Effector memory CD4-positive, alpha-beta T cell (primary cell): Measurements from ENCODE around the gene HDLBP.

Experiments used
- DNase-seq, 3 donors: peaks; one replicate each; pipeline ENCODE4 v3.0.0-alpha.2; 2020
- H3K27ac ChIP-seq: 2 replicates; pipeline ENCODE4 v1.7.0; 2013; ENCODE audit warnings: mild to moderate bottlenecking, low read length, moderate library complexity; ENCODE audit not compliant: insufficient read depth, poor library complexity, severe bottlenecking
- H3K27me3 ChIP-seq: replicated peaks from 2 replicates; pipeline ENCODE4 v1.7.0; 2013; ENCODE audit warnings: mild to moderate bottlenecking, low read length; ENCODE audit not compliant: insufficient read depth, control insufficient read depth, poor library complexity, severe bottlenecking
- H3K36me3 ChIP-seq: 2 replicates; pipeline ENCODE4 v1.7.0; 2013; ENCODE audit warnings: mild to moderate bottlenecking, low read length, moderate library complexity; ENCODE audit not compliant: control insufficient read depth, insufficient read depth
- H3K4me1 ChIP-seq: 2 replicates; pipeline ENCODE4 v1.7.0; 2013; ENCODE audit warnings: low read length, mild to moderate bottlenecking; ENCODE audit not compliant: control insufficient read depth, insufficient read depth, poor library complexity, severe bottlenecking
- H3K4me3 ChIP-seq: 2 replicates; pipeline ENCODE4 v1.7.0; 2013; ENCODE audit warnings: low read length, low read depth, mild to moderate bottlenecking; ENCODE audit not compliant: insufficient read depth, poor library complexity, severe bottlenecking
- H3K9me3 ChIP-seq: 2 replicates; pipeline ENCODE4 v1.7.0; 2013; ENCODE audit warnings: mild to moderate bottlenecking, low read length, moderate library complexity; ENCODE audit not compliant: control insufficient read depth
- total RNA-seq, 3 donors: gene quantifications; one replicate each; lab custom pipeline; 2026; lab: John Stamatoyannopoulos, UW

HDLBP gene, protein sequence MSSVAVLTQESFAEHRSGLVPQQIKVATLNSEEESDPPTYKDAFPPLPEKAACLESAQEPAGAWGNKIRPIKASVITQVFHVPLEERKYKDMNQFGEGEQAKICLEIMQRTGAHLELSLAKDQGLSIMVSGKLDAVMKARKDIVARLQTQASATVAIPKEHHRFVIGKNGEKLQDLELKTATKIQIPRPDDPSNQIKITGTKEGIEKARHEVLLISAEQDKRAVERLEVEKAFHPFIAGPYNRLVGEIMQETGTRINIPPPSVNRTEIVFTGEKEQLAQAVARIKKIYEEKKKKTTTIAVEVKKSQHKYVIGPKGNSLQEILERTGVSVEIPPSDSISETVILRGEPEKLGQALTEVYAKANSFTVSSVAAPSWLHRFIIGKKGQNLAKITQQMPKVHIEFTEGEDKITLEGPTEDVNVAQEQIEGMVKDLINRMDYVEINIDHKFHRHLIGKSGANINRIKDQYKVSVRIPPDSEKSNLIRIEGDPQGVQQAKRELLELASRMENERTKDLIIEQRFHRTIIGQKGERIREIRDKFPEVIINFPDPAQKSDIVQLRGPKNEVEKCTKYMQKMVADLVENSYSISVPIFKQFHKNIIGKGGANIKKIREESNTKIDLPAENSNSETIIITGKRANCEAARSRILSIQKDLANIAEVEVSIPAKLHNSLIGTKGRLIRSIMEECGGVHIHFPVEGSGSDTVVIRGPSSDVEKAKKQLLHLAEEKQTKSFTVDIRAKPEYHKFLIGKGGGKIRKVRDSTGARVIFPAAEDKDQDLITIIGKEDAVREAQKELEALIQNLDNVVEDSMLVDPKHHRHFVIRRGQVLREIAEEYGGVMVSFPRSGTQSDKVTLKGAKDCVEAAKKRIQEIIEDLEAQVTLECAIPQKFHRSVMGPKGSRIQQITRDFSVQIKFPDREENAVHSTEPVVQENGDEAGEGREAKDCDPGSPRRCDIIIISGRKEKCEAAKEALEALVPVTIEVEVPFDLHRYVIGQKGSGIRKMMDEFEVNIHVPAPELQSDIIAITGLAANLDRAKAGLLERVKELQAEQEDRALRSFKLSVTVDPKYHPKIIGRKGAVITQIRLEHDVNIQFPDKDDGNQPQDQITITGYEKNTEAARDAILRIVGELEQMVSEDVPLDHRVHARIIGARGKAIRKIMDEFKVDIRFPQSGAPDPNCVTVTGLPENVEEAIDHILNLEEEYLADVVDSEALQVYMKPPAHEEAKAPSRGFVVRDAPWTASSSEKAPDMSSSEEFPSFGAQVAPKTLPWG (N-terminal part only)
- 151 to 197 (median 160) reads per million in 3 donors for total RNA-seq

DNA sequence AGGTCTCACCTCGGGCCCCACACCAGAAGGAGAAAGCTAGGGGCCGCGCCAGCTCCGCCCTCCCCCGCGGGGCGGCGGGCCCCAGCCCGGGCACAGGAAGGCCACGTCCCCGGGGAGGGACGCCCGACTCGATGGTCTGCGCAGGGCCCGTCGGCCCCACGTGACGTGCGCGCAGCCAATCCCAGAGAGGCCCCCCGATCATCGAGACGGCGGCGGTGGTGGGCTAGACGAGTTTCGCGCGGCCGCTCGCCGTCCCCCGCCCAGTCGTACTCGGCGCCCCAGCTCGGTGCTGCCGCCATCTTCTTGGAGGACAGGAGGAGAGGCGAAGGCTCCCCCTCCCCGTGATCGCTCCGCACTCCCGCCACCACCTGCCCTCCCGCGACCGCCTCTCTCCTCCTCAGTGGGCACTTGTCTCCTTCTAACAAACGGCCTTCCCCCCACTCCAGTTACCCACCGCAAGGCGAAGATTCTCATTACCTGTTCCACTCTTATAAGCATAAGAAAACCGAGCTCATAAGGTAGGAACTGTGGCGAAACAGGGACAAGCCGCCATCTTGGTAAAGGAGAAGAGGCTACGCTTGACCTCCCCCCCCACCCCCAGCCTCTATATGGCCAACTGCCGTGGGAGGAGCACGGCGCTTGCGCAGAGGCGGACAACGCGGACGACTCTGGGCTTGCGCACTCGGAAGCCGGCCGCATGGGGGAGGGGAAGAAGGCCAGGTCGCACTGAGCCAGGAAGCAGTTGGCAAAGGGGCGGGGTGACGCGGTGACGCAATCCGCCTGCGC lies at the start of gene HDLBP:
Gene HDLBP (minus strand): TSS at position 580 of the 786 bp plus-strand sequence. CDS start 48,803 bp downstream, outside the sequence.
- Histone ChIP-seq H3K4me1 (peaks cover 18% of the 10 kb centered on the region), H3K27ac (peak within 1 kb of the TSS; percentile 95), H3K36me3 (no peaks in the 10 kb centered on the region), H3K27me3 (no peaks in the 10 kb centered on the region), H3K9me3 (no peaks in the 10 kb centered on the region), H3K4me3 (peak within 1 kb of the TSS; percentile 97)
- peak; percentile 100 for DNase-seq

DNA sequence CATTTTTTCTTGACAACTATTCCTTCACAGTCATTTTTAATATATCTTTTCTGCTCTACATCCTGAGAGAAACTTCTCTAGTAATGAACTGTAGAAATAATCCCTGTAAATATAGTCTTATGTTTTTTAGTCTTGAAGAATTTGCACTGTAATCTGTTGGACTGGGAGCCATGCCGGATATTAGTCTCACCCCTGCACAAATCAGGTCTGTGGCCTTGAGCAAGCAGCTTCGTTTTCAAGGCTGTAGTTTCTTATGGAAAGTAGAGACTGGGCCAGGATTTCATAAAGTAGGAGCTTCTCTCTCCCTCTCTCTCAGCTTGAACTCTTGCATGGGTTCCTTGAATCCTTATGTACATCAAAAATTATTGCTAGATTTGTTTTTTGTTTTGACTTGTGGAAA lies 49.3 kb upstream of the HDLBP start:
- Histone ChIP-seq H3K4me3 (no peak overlapping the region), H3K36me3 (no peaks in the 10 kb centered on the region), H3K4me1 (no peaks in the 10 kb centered on the region), H3K27ac (no peak overlapping the region), H3K9me3 (no peaks in the 10 kb centered on the region), H3K27me3 (no peaks in the 10 kb centered on the region)
- no peak for DNase-seq

- no peak for DNase-seq
- H3K27me3 ChIP-seq = no peaks in the 10 kb centered on the region
- H3K4me1 ChIP-seq = no peaks in the 10 kb centered on the region
- H3K27ac ChIP-seq = no peak overlapping the region
- H3K36me3 ChIP-seq = no peaks in the 10 kb centered on the region
- H3K9me3 ChIP-seq = no peaks in the 10 kb centered on the region
- H3K4me3 ChIP-seq = no peak overlapping the region
Measured at GRCh38 chr2:241363426-241363825, 48.0 kb upstream of the HDLBP start.

GRCh38 chr2:241359481-241360045 lies 44.1 kb upstream of the HDLBP start:
- no peaks in the 10 kb centered on the region for H3K27me3 ChIP-seq

DNA sequence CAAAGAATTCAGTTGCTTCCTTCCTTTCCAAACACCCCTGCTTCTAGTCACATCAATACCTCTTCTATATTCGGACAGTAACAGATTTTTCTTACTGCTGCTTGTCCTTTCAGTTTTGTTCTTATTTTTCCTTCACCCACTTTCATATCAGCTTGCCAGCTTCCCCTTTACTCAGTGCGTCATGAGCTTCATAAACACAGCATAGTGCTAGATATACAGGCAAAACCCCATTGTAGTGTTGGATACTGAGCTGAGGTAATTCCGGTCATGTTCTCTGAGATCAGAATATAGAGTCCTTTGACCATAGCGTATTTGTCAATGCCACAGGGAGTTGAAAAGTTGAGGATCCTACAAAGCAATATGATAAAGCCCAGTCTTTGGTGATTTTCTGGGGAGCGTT lies 43.0 kb upstream of the HDLBP start:
- no peak for DNase-seq
- H3K27me3 ChIP-seq = no peaks in the 10 kb centered on the region
- no peak overlapping the region for H3K27ac ChIP-seq
- H3K36me3 ChIP-seq = no peaks in the 10 kb centered on the region
- H3K9me3 ChIP-seq = no peaks in the 10 kb centered on the region
- no peak overlapping the region for H3K4me3 ChIP-seq
- peaks cover 13% of the 10 kb centered on the region for H3K4me1 ChIP-seq

More at GRCh38 chr2:241359481-241360045, 44.1 kb upstream of the HDLBP start:
- Histone ChIP-seq H3K4me1 (peaks cover 13% of the 10 kb centered on the region), H3K36me3 (no peaks in the 10 kb centered on the region), H3K9me3 (no peaks in the 10 kb centered on the region), H3K27ac (no peak overlapping the region), H3K4me3 (no peak overlapping the region)
- no peak for DNase-seq

DNA sequence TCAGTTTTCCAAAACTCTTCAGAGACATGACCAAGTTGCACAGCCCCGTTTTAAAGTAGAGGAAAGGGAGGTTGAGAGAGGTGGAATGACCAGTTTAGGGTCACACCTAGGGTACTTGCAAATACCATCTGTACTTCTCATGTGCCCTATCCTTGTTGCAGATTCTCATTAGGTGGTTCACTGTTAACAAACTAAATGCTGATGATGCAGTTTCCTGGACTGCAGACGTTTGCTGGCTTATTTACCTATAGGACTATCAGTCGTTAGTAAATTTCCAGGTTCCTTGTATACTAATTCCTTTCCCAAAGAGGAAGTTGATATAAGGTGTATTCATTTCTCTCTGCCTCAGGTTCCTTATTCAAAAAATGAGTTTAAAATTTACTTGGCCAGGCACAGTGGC lies 42.1 kb upstream of the HDLBP start:
- no peaks in the 10 kb centered on the region for H3K36me3 ChIP-seq
- H3K4me1 ChIP-seq = peaks cover 13% of the 10 kb centered on the region
- H3K27me3 ChIP-seq = no peaks in the 10 kb centered on the region
- DNase-seq = no peak
- H3K27ac ChIP-seq = no peak overlapping the region
- no peak overlapping the region for H3K4me3 ChIP-seq
- no peaks in the 10 kb centered on the region for H3K9me3 ChIP-seq

GRCh38 chr2:241356871-241357260 lies 41.4 kb upstream of the HDLBP start:
- no peak for DNase-seq
- Histone ChIP-seq H3K27me3 (no peaks in the 10 kb centered on the region), H3K9me3 (no peaks in the 10 kb centered on the region), H3K27ac (no peak overlapping the region), H3K4me3 (peak overlapping the region; percentile 62), H3K4me1 (peaks cover 13% of the 10 kb centered on the region), H3K36me3 (no peaks in the 10 kb centered on the region)

GRCh38 chr2:241355983-241356870 lies 40.8 kb upstream of the HDLBP start, which contains the start of gene FARP2:
FARP2 (plus strand) TSS chr2:241356285; CDS start chr2:241373108, 16,823 bp downstream.
- H3K9me3 ChIP-seq = no peaks in the 10 kb centered on the region
- peak within 1 kb of the TSS; percentile 56 for H3K27ac ChIP-seq
- H3K36me3 ChIP-seq = peaks cover 5% of the 10 kb centered on the region
- H3K27me3 ChIP-seq = no peaks in the 10 kb centered on the region
- peak; percentile 95 to 97 (median 96) for DNase-seq
- H3K4me3 ChIP-seq = peak within 1 kb of the TSS; percentile 62
- peaks cover 13% of the 10 kb centered on the region for H3K4me1 ChIP-seq
